IPS-15b (cell line): ENCODE results near the gene THAP4.

Experiments
- H3K27me3 ChIP-seq: one replicate; pipeline ENCODE4 v1.6.1; 2013; ENCODE audit warnings: low read length; ENCODE audit not compliant: control insufficient read depth, insufficient read depth
- H3K36me3 ChIP-seq: one replicate; pipeline ENCODE4 v1.6.1; 2013; ENCODE audit warnings: low read length; ENCODE audit not compliant: control insufficient read depth, insufficient read depth
- H3K4me1 ChIP-seq: one replicate; pipeline ENCODE4 v1.6.1; 2013; ENCODE audit warnings: mild to moderate bottlenecking, low read length; ENCODE audit not compliant: control insufficient read depth, insufficient read depth
- H3K4me3 ChIP-seq: one replicate; pipeline ENCODE4 v1.5.1; 2013; ENCODE audit warnings: low read depth, low read length
- H3K9ac ChIP-seq: one replicate; pipeline ENCODE4 v1.6.1; 2013; ENCODE audit warnings: low read depth, mild to moderate bottlenecking, low read length
- H3K9me3 ChIP-seq: one replicate; pipeline ENCODE4 v1.6.1; 2013; ENCODE audit warnings: mild to moderate bottlenecking, low read length; ENCODE audit not compliant: control insufficient read depth, insufficient read depth

Gene THAP4

DNA sequence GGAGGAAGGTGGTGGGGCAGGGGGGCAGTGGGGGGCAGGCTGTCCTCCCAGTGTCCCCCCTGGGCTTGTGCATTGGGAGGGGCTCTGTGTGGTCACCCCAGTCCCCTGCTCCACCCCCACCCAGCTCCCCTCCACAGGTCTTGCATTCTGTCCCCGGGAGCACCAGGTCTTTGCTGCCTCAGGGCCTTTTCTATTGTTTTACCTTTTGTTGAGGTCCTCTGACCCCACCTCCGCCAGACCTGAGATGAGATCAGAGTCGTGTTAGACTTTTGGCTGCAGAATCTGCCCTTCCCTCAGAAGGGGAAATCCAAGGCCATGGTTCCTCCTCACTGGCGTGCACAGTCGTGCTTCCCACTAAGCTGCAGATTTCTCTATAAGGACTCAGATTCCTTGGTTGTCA, 21.3 kb upstream of the THAP4 start:
- H3K4me1 ChIP-seq = no peaks in the 10 kb centered on the region
- H3K4me3 ChIP-seq = no peak overlapping the region
- peaks cover 49% of the 10 kb centered on the region for H3K36me3 ChIP-seq
- H3K27me3 ChIP-seq = no peaks in the 10 kb centered on the region
- H3K9me3 ChIP-seq = no peaks in the 10 kb centered on the region
- H3K9ac ChIP-seq = no peak overlapping the region

DNA sequence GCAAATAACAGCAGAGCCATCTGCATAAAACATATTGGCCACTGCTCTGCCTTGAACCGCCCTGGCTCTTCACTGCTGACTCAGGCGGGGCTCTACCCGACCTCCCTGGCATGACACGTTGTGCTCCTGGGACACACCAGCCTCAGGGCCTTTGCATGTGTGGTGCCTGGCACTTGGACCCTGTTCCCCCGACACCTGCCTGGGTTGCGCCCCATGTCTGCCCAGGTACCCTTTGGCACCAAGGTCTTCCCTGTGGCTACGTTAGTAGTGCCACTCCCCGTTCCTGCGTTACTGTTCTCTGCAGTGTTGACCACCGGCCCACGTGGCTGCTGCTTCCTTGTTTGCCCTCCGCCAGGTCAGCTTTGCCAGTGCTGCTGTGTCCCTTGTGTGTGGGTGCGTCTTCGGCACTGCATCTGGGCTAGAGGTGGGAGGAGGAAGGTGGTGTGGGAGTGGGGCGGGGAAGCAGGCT, 20.9 kb upstream of the THAP4 start:
- Histone ChIP-seq H3K27me3 (no peaks in the 10 kb centered on the region), H3K4me1 (no peaks in the 10 kb centered on the region), H3K9ac (no peak overlapping the region), H3K36me3 (peaks cover 50% of the 10 kb centered on the region), H3K9me3 (no peaks in the 10 kb centered on the region), H3K4me3 (no peak overlapping the region)

DNA sequence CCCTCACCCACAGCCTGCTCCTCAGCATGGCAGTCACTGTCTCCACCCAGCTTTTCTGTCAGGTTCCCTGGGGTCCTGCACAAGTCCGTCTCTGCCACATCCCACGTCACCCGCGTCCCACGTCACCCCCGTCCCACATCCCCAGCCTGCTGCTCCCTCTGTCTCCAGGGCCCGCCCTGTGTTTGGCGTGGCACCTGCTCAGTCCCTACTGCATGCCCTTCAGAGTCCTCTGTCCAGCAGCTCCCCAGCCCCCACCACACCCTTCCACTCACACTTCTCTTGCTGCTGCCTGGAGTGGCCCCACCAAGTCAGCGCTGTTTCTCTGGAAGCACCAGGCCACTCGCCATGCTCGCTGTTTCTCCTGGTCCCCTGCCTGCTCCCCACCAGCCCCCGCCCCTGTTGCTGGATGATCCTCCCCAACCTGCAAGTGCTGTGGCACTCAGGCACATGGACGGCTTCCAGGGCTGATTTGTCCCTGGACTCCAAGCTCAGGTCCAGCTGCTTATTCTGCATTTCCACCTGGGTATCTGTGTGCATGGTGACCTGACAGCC, 19.3 kb upstream of the THAP4 start:
- no peaks in the 10 kb centered on the region for H3K9me3 ChIP-seq
- H3K27me3 ChIP-seq = no peaks in the 10 kb centered on the region
- H3K9ac ChIP-seq = no peak overlapping the region
- peaks cover 60% of the 10 kb centered on the region for H3K36me3 ChIP-seq
- H3K4me1 ChIP-seq = no peaks in the 10 kb centered on the region
- H3K4me3 ChIP-seq = no peak overlapping the region

DNA sequence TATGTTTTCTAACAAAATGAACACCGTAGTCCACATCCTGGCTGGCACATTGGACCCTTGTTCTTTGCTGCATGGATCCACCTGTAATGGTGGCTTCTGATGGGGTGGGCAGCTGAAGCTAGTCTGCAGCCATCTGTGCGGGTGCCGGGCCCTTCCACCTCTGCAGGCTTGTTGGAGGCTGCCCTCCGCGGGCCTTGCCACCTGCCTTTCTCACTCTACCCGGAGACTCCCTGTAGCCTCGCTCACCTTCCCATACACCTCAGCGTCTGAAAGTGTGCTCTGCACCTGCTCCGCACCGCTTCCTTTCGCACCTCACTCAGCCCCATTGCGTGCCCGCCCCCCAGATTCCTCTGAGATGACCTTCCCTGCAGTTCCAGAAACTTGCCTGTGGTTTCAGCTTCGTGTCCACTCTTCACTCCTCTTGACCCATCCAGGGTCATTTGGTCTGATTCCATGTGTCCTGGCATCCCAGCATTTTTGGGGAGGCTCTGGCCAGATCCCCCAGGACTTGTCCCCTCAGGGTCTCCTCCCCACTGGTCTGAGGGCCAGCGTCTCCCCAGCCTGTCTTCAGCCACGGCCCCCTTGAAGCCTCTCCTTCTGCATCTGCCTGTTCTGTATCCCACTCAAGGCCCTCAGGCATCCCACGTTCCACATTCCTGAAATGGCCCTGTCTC, 18.7 kb upstream of the THAP4 start:
- Histone ChIP-seq H3K4me1 (no peaks in the 10 kb centered on the region), H3K27me3 (no peaks in the 10 kb centered on the region), H3K4me3 (no peak overlapping the region), H3K9me3 (no peaks in the 10 kb centered on the region), H3K9ac (no peak overlapping the region), H3K36me3 (peaks cover 54% of the 10 kb centered on the region)

DNA sequence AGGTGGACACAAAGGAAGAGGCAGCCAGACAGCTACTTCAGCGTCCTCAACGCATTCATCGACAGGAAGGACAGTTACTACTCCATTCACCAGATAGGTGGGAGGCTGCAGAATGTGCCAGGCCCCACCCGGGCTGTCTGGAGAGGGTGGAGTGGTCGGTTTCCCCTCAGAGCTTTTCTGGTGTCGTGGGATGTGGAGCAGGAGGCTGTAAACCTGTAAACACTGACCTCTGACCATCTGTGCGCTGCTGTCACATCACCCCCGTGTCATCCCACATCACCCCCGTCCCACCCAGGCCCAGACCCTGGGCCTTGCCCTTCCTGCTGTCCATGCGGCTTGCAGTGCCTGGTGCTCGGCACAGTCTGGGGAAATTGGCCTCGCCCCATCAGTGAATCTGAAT, 17.6 kb upstream of the THAP4 start:
- Histone ChIP-seq H3K27me3 (no peaks in the 10 kb centered on the region), H3K9me3 (no peaks in the 10 kb centered on the region), H3K4me3 (no peak overlapping the region), H3K36me3 (peaks cover 45% of the 10 kb centered on the region), H3K4me1 (peaks cover 2% of the 10 kb centered on the region), H3K9ac (no peak overlapping the region)

DNA sequence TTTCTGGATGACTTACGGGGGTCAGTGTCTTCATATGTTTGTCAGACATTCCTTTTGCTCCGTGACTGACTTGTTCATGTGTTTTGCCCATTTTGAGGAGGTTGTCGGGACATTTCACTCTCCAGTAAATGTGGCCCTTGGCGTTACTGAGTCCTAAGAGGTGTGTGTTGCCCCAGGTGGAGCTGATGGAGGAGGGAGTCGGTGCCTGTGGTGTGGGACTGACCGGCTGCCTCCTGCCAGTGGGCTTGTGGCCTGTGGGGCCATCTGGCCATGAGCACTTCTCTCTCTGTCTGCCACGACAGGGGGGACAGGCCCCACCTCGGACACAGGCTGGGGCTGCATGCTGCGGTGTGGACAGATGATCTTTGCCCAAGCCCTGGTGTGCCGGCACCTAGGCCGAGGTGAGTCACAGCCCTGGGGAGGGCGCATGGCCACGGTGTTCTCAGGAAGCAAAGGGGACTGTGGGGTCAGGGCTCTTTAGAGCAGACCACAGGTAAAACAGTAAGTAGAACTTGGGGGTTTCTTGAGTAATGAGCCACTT, 16.3 kb upstream of the THAP4 start:
- Histone ChIP-seq H3K36me3 (peaks cover 40% of the 10 kb centered on the region), H3K27me3 (no peaks in the 10 kb centered on the region), H3K4me3 (no peak overlapping the region), H3K9ac (no peak overlapping the region), H3K4me1 (peaks cover 2% of the 10 kb centered on the region), H3K9me3 (no peaks in the 10 kb centered on the region)

DNA sequence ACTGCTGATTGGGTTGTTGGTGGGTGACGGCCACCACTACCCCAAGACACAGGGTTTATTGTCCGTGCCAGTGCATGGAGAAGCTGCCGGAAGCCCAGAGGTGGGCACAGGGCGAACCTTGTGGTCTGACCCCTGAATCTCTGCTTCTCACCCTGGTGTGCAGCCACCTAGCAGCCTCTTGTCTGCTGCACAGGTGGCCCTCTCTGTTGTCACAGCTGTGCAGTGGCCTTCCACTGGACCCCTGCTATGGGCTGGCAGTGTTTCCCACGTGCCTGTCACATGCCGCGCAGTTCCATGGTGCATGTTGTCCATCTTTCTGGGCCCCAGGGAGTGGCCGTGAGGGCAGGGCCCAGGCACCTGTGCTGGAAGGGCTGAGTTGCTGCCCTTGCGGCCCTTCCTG, 15.8 kb upstream of the THAP4 start:
- Histone ChIP-seq H3K4me1 (peaks cover 2% of the 10 kb centered on the region), H3K4me3 (no peak overlapping the region), H3K9me3 (no peaks in the 10 kb centered on the region), H3K27me3 (no peaks in the 10 kb centered on the region), H3K9ac (no peak overlapping the region), H3K36me3 (peaks cover 35% of the 10 kb centered on the region)

DNA sequence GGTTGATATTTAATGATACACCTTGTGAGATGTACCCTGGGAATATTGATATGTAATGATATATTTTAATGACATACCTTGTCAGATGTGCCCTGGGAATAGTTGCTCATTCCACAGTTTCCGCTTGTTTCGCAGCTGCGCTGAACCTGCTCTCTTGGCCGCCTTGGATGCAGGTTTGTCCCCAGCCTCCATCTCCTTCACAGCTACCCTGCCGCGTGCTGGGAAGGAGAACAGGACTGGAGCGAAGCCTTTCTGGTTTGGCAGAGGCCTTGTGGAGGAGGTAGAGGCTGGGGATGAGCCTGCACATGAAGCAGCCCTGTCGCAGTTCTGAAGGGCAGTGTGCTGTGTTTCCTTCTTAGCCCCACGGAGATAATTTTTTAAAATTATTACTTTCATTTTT, 15.2 kb upstream of the THAP4 start:
- Histone ChIP-seq H3K9ac (no peak overlapping the region), H3K36me3 (peaks cover 34% of the 10 kb centered on the region), H3K4me3 (no peak overlapping the region), H3K4me1 (peaks cover 2% of the 10 kb centered on the region), H3K9me3 (no peaks in the 10 kb centered on the region), H3K27me3 (no peaks in the 10 kb centered on the region)

DNA sequence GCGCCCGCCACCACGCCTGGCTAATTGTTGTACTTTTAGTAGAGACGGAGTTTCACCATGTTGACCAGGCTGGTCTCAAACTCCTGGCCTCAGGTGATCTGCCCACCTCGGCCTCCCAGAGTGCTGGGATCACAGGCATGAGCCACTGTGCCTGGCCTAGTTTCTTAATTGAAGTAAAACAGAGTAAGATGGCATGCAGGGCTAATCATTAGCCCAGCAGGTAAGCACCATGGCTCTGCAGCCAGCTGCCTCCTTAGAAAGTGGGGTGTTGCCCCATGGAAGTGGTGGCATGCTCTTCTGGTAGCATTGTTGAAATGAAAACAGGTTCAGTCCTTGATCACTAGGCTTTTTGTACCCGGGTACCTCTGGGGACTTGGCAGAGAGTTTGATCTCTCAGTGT, 13.0 kb upstream of the THAP4 start:
- Histone ChIP-seq H3K9ac (no peak overlapping the region), H3K27me3 (no peaks in the 10 kb centered on the region), H3K4me1 (peaks cover 2% of the 10 kb centered on the region), H3K9me3 (no peaks in the 10 kb centered on the region), H3K36me3 (peaks cover 24% of the 10 kb centered on the region), H3K4me3 (no peak overlapping the region)

DNA sequence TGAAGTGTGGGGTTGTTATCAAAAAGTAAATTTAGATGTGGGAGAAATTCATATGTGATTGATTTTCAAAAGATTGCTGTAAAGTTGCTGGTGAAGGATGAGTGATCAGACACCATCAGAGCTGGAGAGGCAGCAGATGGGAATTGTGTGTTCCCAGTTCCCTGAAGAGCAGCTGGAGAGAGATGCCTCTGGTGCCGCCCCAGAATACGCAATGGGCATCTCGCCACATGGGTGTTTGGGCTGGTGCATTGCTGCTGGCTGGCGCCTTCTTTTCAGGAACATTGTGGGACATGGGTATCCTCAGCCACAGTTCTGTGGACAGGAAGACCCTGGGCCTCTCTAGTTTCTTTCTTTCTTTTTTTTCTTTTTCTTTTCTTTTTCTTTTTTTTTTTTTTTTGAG, 12.4 kb upstream of the THAP4 start:
- no peak overlapping the region for H3K9ac ChIP-seq
- no peak overlapping the region for H3K4me3 ChIP-seq
- peaks cover 2% of the 10 kb centered on the region for H3K4me1 ChIP-seq
- H3K36me3 ChIP-seq = peaks cover 19% of the 10 kb centered on the region
- no peaks in the 10 kb centered on the region for H3K9me3 ChIP-seq
- no peaks in the 10 kb centered on the region for H3K27me3 ChIP-seq

DNA sequence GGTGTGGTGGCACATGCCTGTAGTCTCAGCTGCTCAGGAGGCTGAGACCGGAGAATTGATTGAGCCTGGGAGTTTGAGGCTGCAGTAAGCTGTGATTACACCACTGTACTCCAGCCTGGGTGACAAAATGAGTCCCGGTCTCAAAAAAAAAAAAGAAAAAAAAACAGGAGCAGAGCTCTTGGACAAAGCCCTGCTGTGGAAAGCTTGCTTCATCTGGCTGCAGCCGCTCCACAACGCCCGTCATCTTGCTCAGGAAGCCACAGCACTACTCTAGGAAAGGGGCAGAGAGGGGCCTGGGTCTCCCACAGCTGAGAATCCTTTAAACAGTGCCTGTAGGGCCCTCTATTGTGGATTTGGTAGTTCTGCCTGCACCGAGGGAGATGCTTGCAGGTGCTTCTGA, 11.5 kb upstream of the THAP4 start:
- Histone ChIP-seq H3K27me3 (no peaks in the 10 kb centered on the region), H3K36me3 (peaks cover 17% of the 10 kb centered on the region), H3K4me1 (peaks cover 2% of the 10 kb centered on the region), H3K9me3 (no peaks in the 10 kb centered on the region), H3K4me3 (no peak overlapping the region), H3K9ac (no peak overlapping the region)

DNA sequence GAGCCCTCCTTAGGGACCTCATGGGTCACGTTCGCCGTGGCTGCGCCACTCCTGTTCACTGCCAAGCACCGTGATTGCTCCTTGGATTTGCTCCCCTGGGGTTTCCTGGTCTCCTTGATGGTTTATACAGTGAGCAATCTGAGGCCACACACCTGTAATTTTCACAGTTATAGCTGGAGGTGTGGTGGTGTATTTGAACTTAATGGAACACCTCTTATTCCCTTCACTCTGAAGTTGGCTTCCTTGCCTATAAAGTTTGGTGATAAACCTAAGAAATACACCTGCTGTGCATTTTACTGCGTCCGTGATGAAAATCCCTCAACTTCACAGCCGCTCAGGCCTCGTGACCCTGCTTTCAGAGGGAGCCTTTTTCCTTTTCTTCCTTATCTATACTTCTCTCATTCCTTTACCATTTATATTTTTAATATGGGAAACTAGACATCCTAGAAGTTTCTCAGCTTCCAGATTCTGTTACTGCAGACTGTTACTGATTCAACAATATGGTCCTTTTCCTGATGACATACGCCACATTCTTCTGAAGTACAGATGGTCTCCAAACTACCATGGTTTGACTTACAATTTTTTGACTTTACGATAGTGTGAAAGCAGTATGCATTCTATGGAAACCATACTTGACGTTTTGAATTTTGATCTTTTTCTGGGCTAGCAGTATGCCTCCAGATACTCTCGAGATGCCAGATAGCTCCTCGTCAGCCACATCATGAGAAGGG, 9.1 kb upstream of the THAP4 start:
- Histone ChIP-seq H3K27me3 (no peaks in the 10 kb centered on the region), H3K4me1 (peaks cover 6% of the 10 kb centered on the region), H3K4me3 (no peak overlapping the region), H3K9me3 (no peaks in the 10 kb centered on the region), H3K36me3 (no peaks in the 10 kb centered on the region), H3K9ac (no peak overlapping the region)
